H1 (cell line): Measurements from ENCODE around the gene PRDM10. TPM values are rescaled to one million over a fixed set of nuclear protein-coding genes. Genes with fewer than 3 reads are reported as not detected.

ENCODE experiments used
- CTCF ChIA-PET: fragments of 300-600 bp; sonication (Branson Sonifier 250); formaldehyde crosslinking; loops from one replicate; lab custom pipeline; 2021; ENCODE audit not compliant: partially characterized antibody; lab: Charles Lee
- POLR2A ChIA-PET: fragments of 300-600 bp; sonication (Branson Sonifier 250); formaldehyde crosslinking; loops from one replicate; lab custom pipeline; 2021; ENCODE audit warnings: inconsistent platforms; ENCODE audit not compliant: partially characterized antibody; lab: Charles Lee
- DNase-seq, 2 experiments: peaks; one replicate each; pipeline versions ENCODE4 v3.0.0 to v3.0.0-alpha.2; 2010 to 2022; ENCODE audit warnings: low spot score in 2 of 2, low read depth in 1 of 2, mixed read lengths in 1 of 2
- FAIRE-seq: peaks from 2 replicates; lab custom pipeline; 2011; peaks lifted over from hg19 to GRCh38; lab: Jason Lieb, UNC
- H2AFZ ChIP-seq: 2 replicates; pipeline ENCODE4 v1.8.1; 2012; ENCODE audit warnings: low read length, inconsistent platforms
- H2AK5ac ChIP-seq: 2 replicates; pipeline ENCODE4 v1.6.1; 2013; ENCODE audit warnings: low read depth, low read length
- H2BK120ac ChIP-seq: replicated peaks from 2 replicates; pipeline ENCODE3; 2013; ENCODE audit warnings: low read depth, low read length, inconsistent platforms
- H2BK12ac ChIP-seq: 2 replicates; pipeline ENCODE4 v1.6.1; 2013; ENCODE audit warnings: low read depth, low read length
- H2BK15ac ChIP-seq: 2 replicates; pipeline ENCODE4 v1.6.1; 2013; ENCODE audit warnings: low read length
- H2BK20ac ChIP-seq: 2 replicates; pipeline ENCODE4 v1.6.1; 2013; ENCODE audit warnings: low read length
- H2BK5ac ChIP-seq: 2 replicates; pipeline ENCODE4 v1.6.1; 2013; ENCODE audit warnings: low read depth, low read length
- H3K14ac ChIP-seq: 2 replicates; pipeline ENCODE4 v1.6.1; 2013; ENCODE audit warnings: inconsistent platforms; ENCODE audit not compliant: insufficient read length
- H3K18ac ChIP-seq: 2 replicates; pipeline ENCODE4 v1.6.1; 2013; ENCODE audit warnings: low read length; ENCODE audit errors: extremely low read depth
- H3K23ac ChIP-seq: 2 replicates; pipeline ENCODE4 v1.6.1; 2013; ENCODE audit warnings: inconsistent platforms; ENCODE audit not compliant: insufficient read length
- H3K23me2 ChIP-seq: 2 replicates; pipeline ENCODE4 v1.6.1; 2013; ENCODE audit warnings: low read depth, low read length
- H3K27ac ChIP-seq: 2 replicates; pipeline ENCODE4 v1.6.1; 2011; ENCODE audit warnings: low read depth, low read length, inconsistent platforms
- H3K27me3 ChIP-seq, 4 experiments: replicated peaks in 1 of 4; 1 replicate in 1 of 4; 2 replicates in 3 of 4; pipeline versions ENCODE4 v1.6.1 to v1.8.1; 2011 to 2013; ENCODE audit warnings: low read length in 3 of 4, mild to moderate bottlenecking in 3 of 4, inconsistent platforms in 2 of 4, mixed read lengths in 2 of 4, moderate library complexity in 1 of 4; ENCODE audit not compliant: control insufficient read depth in 3 of 4, insufficient read depth in 3 of 4; ENCODE audit errors: extremely low read depth in 1 of 4
- H3K36me3 ChIP-seq, 4 experiments: 2 replicates each; pipeline versions ENCODE4 v1.6.1 to v1.8.1; 2011 to 2013; ENCODE audit warnings: mild to moderate bottlenecking in 4 of 4, low read length in 3 of 4, moderate library complexity in 2 of 4, control low read depth in 1 of 4, inconsistent platforms in 1 of 4; ENCODE audit not compliant: insufficient read depth in 4 of 4, control insufficient read depth in 2 of 4
- H3K4ac ChIP-seq: replicated peaks from 2 replicates; pipeline ENCODE3; 2013; ENCODE audit warnings: low read length, low read depth, mixed read lengths, inconsistent platforms; ENCODE audit not compliant: insufficient read length
- H3K4me1 ChIP-seq, 4 experiments: replicated peaks in 1 of 4; 1 replicate in 1 of 4; 2 replicates in 3 of 4; pipeline versions ENCODE4 v1.6.1 to v1.8.1; 2011 to 2013; ENCODE audit warnings: low read length in 3 of 4, inconsistent platforms in 2 of 4, mixed read lengths in 1 of 4; ENCODE audit not compliant: insufficient read depth in 4 of 4, control insufficient read depth in 3 of 4
- H3K4me2 ChIP-seq, 2 experiments: 2 replicates each; pipeline versions ENCODE4 v1.6.1 to v1.8.1; 2011 to 2013; ENCODE audit warnings: low read depth in 2 of 2, low read length in 2 of 2, control low read depth in 1 of 2, inconsistent platforms in 1 of 2, mild to moderate bottlenecking in 1 of 2; ENCODE audit not compliant: insufficient read depth in 1 of 2
- H3K4me3 ChIP-seq, 4 experiments: fragments of 200-600, 300-600 bp in 1 of 4; sonication (generic), shearing (Covaris generic), sonication (Bioruptor Twin) in 1 of 4; 2 replicates each; pipeline versions ENCODE4 v1.5.1 to v1.8.1; 2011 to 2016; ENCODE audit warnings: low read length in 4 of 4, low read depth in 3 of 4, control low read depth in 2 of 4, inconsistent platforms in 2 of 4, mild to moderate bottlenecking in 2 of 4, mixed read lengths in 1 of 4, moderate library complexity in 1 of 4; ENCODE audit not compliant: insufficient read depth in 2 of 4; ENCODE audit errors: extremely low read depth in 1 of 4
- H3K56ac ChIP-seq: replicated peaks from 2 replicates; pipeline ENCODE3; 2013; ENCODE audit warnings: low read depth, mild to moderate bottlenecking, mixed read lengths, low read length, inconsistent platforms; ENCODE audit not compliant: insufficient read length
- H3K79me1 ChIP-seq: 2 replicates; pipeline ENCODE4 v1.6.1; 2013; ENCODE audit warnings: low read depth, low read length, control low read depth
- H3K79me2 ChIP-seq, 2 experiments: 2 replicates each; pipeline versions ENCODE4 v1.6.1 to v1.8.1; 2012 to 2013; ENCODE audit warnings: low read length in 2 of 2, mild to moderate bottlenecking in 2 of 2, inconsistent platforms in 1 of 2; ENCODE audit not compliant: insufficient read depth in 2 of 2, control insufficient read depth in 1 of 2
- H3K9ac ChIP-seq, 4 experiments: replicated peaks in 1 of 4; 1 replicate in 1 of 4; 2 replicates in 3 of 4; pipeline versions ENCODE4 v1.6.1 to v1.8.1; 2011 to 2013; ENCODE audit warnings: low read depth in 3 of 4, low read length in 3 of 4, control low read depth in 2 of 4, mild to moderate bottlenecking in 2 of 4, moderate library complexity in 2 of 4, inconsistent platforms in 1 of 4; ENCODE audit errors: extremely low read depth in 1 of 4
- H3K9me3 ChIP-seq, 2 experiments: 2 replicates each; pipeline versions ENCODE4 v1.6.1 to v1.8.1; 2012 to 2013; ENCODE audit warnings: mild to moderate bottlenecking in 2 of 2, moderate library complexity in 2 of 2, control low read depth in 1 of 2, inconsistent platforms in 1 of 2, low read depth in 1 of 2, low read length in 1 of 2, mixed read lengths in 1 of 2; ENCODE audit not compliant: insufficient read depth in 2 of 2
- H4K20me1 ChIP-seq, 2 experiments: replicated peaks in 1 of 2; 2 replicates each; pipeline versions ENCODE3 to v1.8.1; 2011 to 2013; ENCODE audit warnings: inconsistent platforms in 2 of 2, low read length in 2 of 2, mild to moderate bottlenecking in 1 of 2; ENCODE audit not compliant: insufficient read depth in 2 of 2, control insufficient read depth in 1 of 2
- H4K5ac ChIP-seq: 2 replicates; pipeline ENCODE4 v1.6.1; 2013; ENCODE audit warnings: low read length, low read depth, mixed read lengths, inconsistent platforms; ENCODE audit not compliant: insufficient read length
- H4K8ac ChIP-seq: 2 replicates; pipeline ENCODE4 v1.8.0; 2013; ENCODE audit warnings: mild to moderate bottlenecking, moderate library complexity, low read length, inconsistent platforms; ENCODE audit not compliant: insufficient read depth; ENCODE audit errors: extremely low read depth
- H4K91ac ChIP-seq: replicated peaks from 2 replicates; pipeline ENCODE3; 2013; ENCODE audit warnings: low read length, mixed read lengths, inconsistent platforms; ENCODE audit not compliant: insufficient read length
- BCL11A ChIP-seq, 2 experiments: IDR thresholded peaks; one replicate each; pipeline ENCODE4 v1.6.1; 2011; ENCODE audit warnings: low read depth in 2 of 2, low read length in 2 of 2, mild to moderate bottlenecking in 2 of 2
- CBX5 ChIP-seq: fragments of 300-800, 300-1000 bp; sonication (generic); IDR thresholded peaks from 2 replicates; pipeline ENCODE4 v1.7.1; 2016; ENCODE audit warnings: antibody characterized with exemption, low read length, low read depth
- FOSL1 ChIP-seq: IDR thresholded peaks from 2 replicates; pipeline ENCODE4 v1.6.1; 2011; ENCODE audit warnings: mild to moderate bottlenecking, low read depth, low read length, moderate library complexity; ENCODE audit not compliant: insufficient read depth
- HDAC2 ChIP-seq, 2 experiments: fragments of 300-600 bp in 1 of 2; sonication (generic) in 1 of 2; IDR thresholded peaks; 2 replicates each; pipeline ENCODE4 v1.6.1; 2011 to 2012; ENCODE audit warnings: low read depth in 2 of 2, low read length in 2 of 2, mild to moderate bottlenecking in 2 of 2, moderate library complexity in 2 of 2, borderline replicate concordance in 1 of 2, inconsistent platforms in 1 of 2
- KDM4A ChIP-seq: IDR thresholded peaks from one replicate; pipeline ENCODE4 v1.7.1; 2012; ENCODE audit warnings: low read depth, mild to moderate bottlenecking, moderate library complexity, low read length, inconsistent platforms; ENCODE audit not compliant: severe bottlenecking
- PHF8 ChIP-seq: fragments of 200-600 bp; sonication (generic); conservative IDR thresholded peaks from 2 replicates; pipeline ENCODE4 v1.7.1; 2012; ENCODE audit warnings: low read depth, mild to moderate bottlenecking, inconsistent platforms, low read length, moderate library complexity
- RFX5 ChIP-seq: IDR thresholded peaks from 2 replicates; pipeline ENCODE4 v1.6.1; 2011; ENCODE audit warnings: low read depth, low read length, improper control_type of control experiment, borderline replicate concordance
- SAP30 ChIP-seq: fragments of 300-600 bp; sonication (generic); IDR thresholded peaks from 2 replicates; pipeline ENCODE4 v1.7.1; 2012; ENCODE audit warnings: low read length, moderate library complexity, mild to moderate bottlenecking, inconsistent platforms; ENCODE audit not compliant: insufficient read depth, insufficient replicate concordance
- TCF12 ChIP-seq: IDR thresholded peaks from 2 replicates; pipeline ENCODE4 v1.6.1; 2011; ENCODE audit warnings: low read depth, mild to moderate bottlenecking, low read length
- WGBS, 2 experiments: shearing (Covaris generic) in 1 of 2; methylation state at CpG; one replicate each; pipeline versions ENCODE4 v1.1.6 to v1.1.7; 2013 to 2015; ENCODE audit warnings: low lambda C conversion rate in 2 of 2, mixed read lengths in 2 of 2, inconsistent platforms in 1 of 2, low coverage in 1 of 2, missing lambda C conversion rate in 1 of 2; ENCODE audit not compliant: insufficient replicate concordance in 2 of 2, insufficient coverage in 1 of 2, insufficient read length in 1 of 2; ENCODE audit errors: extremely low coverage in 1 of 2, missing lambda C conversion rate in 1 of 2; 5-methylcytosine and 5-hydroxymethylcytosine counted together
- polyA plus RNA-seq, 7 experiments: library from polyadenylated mRNA; depleted of rRNA in 3 of 7; stranded (reverse) in 5 of 7; unstranded in 2 of 7; fragments of >200 nt in 5 of 7; fragments of 200-250 nt in 2 of 7; gene quantifications; 1 replicate in 5 of 7; 2 replicates in 1 of 7; 4 replicates in 1 of 7; pipeline versions ENCODE4 v1.2.1 to v1.2.3, GENCODE V29; 2011 to 2013; ENCODE audit warnings: missing spikeins in 2 of 7, mixed read lengths in 2 of 7
- total RNA-seq: library from RNA; stranded (reverse); fragmentation: NEBNext Ultra II Directional; extraction: Animal tissue kit (Norgen Biotek cat#: 25700); gene quantifications from 2 replicates; pipeline ENCODE4 v1.2.1, GENCODE V29; 2021
- TF ChIP-seq, protein P1 (sequence below): IDR thresholded peaks from 2 replicates; pipeline ENCODE4 v1.6.1; 2012; ENCODE audit warnings: low read length, inconsistent platforms

Gene PRDM10
- total and polyA plus RNA-seq, 2 of the 8 experiments (the other 6 are each of a cell fraction or from before 2014, with no cell fraction given), result 15.5 to 19.2 TPM

DNA sequence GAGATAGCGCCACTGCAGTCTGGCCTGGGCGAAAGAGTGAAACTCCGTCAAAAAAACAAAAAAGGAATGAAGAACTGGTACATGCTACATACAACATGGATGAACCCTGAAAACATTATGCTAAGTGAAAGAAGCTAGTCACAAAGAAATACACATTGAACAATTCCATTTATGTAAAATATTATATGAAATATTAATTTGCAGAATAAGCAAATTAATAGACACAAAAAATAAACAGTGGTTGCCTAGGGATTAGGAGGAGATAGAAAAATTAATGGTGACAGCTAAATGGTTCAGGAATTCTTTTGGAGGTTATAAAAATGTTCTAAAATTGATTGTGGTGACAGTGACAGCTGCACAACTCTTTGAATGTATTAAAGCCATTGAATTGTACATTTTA is 14.7 kb downstream of the PRDM10 start:
- H3K56ac ChIP-seq, result no peak overlapping the region
- H2BK12ac ChIP-seq, result no peak overlapping the region
- H4K91ac ChIP-seq, result no peak overlapping the region
- no peak overlapping the region for H2BK5ac ChIP-seq
- no peak overlapping the region for H3K4ac ChIP-seq
- no peaks in the 10 kb centered on the region; the same call in 1 of the 2 replicates for H3K79me1 ChIP-seq
- no peaks in the 10 kb centered on the region for H3K36me3 ChIP-seq
- no peak overlapping the region for H3K9ac ChIP-seq
- H3K23me2 ChIP-seq, result no peaks in the 10 kb centered on the region
- CTCF ChIA-PET, result interaction anchor here (0.8 to 3.8 kb wide), 3 partner anchors 17 to 144 kb away, joined by 3 to 11 read pairs (median 7); no protein-coding TSS in a partner anchor
- no peaks in the 10 kb centered on the region for H4K20me1 ChIP-seq
- H3K18ac ChIP-seq, result no peak overlapping the region
- no peak for DNase-seq
- H2BK120ac ChIP-seq, result no peak overlapping the region
- no peak overlapping the region for H2AK5ac ChIP-seq
- H3K4me1 ChIP-seq, result peaks cover 0 to 2% (median 0%) of the 10 kb centered on the region in 4 experiments; a peak in 1 of 7 replicates
- H2AFZ ChIP-seq, result no peak overlapping the region
- no peak overlapping the region for H3K4me2 ChIP-seq
- no peak overlapping the region for H3K27ac ChIP-seq
- WGBS, 2 experiments, result 100% methylated on average over 3 of the region's 3 CpGs; no CpG with 5 or more reads in 1 of the 2 experiments
- no peak overlapping the region for H3K23ac ChIP-seq
- POLR2A ChIA-PET, result interaction anchor here (0.6 to 5.1 kb wide), 3 partner anchors 15 to 56 kb away, joined by 3 to 48 read pairs (median 3); partner anchors contain the start of gene PRDM10
- H3K4me3 ChIP-seq, result no peak overlapping the region
- H2BK15ac ChIP-seq, result no peak overlapping the region
- no peak overlapping the region for H3K14ac ChIP-seq
- FAIRE-seq, result no peak
- no peak overlapping the region for H4K8ac ChIP-seq
- H3K79me2 ChIP-seq, result peaks cover 0 to 19% of the 10 kb centered on the region in 2 experiments; a peak in 2 of 4 replicates
- no peak overlapping the region for H2BK20ac ChIP-seq
- no peak overlapping the region for H4K5ac ChIP-seq
- H3K27me3 ChIP-seq, result peaks cover 0 to 2% (median 0%) of the 10 kb centered on the region in 4 experiments; a peak in 1 of 7 replicates
- H3K9me3 ChIP-seq, result no peaks in the 10 kb centered on the region; a peak in 1 of 4 replicates
- TF ChIP-seq CBX5 (no peak), FOSL1 (no peak), TCF12 (no peak), RFX5 (no peak), KDM4A (no peak), BCL11A (IDR thresholded peaks at IDR 0.05; ENCODE audit: low read depth in 2 of 2, low read length in 2 of 2) (no peak), HDAC2 (IDR thresholded peaks at IDR 0.05; ENCODE audit: borderline replicate concordance in 1 of 2, low read depth in 2 of 2, low read length in 2 of 2) (no peak), PHF8 (no peak), SAP30 (no peak)
- TF ChIP-seq, protein P1, sequence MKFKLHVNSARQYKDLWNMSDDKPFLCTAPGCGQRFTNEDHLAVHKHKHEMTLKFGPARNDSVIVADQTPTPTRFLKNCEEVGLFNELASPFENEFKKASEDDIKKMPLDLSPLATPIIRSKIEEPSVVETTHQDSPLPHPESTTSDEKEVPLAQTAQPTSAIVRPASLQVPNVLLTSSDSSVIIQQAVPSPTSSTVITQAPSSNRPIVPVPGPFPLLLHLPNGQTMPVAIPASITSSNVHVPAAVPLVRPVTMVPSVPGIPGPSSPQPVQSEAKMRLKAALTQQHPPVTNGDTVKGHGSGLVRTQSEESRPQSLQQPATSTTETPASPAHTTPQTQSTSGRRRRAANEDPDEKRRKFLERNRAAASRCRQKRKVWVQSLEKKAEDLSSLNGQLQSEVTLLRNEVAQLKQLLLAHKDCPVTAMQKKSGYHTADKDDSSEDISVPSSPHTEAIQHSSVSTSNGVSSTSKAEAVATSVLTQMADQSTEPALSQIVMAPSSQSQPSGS, result no peak
